ENCODE data around the gene PLCL1.

The PLCL1 gene

GRCh38 chr2:197965756-197966155 is 161.4 kb downstream of the PLCL1 start:
- ATAC-seq: no peak
- TF ChIP-seq ISL1 (CRISPR knock-in tag; IDR thresholded peaks at IDR 0.05) (no peak), ZFP30 (CRISPR knock-in tag; IDR thresholded peaks at IDR 0.05) (no peak), PPARA (CRISPR knock-in tag; IDR thresholded peaks at IDR 0.05; ENCODE audit: borderline replicate concordance) (no peak), ESRRG (CRISPR knock-in tag; IDR thresholded peaks at IDR 0.05) (no peak), SNAI2 (CRISPR knock-in tag; IDR thresholded peaks at IDR 0.05) (no peak)
- TF ChIP-seq, protein P1, sequence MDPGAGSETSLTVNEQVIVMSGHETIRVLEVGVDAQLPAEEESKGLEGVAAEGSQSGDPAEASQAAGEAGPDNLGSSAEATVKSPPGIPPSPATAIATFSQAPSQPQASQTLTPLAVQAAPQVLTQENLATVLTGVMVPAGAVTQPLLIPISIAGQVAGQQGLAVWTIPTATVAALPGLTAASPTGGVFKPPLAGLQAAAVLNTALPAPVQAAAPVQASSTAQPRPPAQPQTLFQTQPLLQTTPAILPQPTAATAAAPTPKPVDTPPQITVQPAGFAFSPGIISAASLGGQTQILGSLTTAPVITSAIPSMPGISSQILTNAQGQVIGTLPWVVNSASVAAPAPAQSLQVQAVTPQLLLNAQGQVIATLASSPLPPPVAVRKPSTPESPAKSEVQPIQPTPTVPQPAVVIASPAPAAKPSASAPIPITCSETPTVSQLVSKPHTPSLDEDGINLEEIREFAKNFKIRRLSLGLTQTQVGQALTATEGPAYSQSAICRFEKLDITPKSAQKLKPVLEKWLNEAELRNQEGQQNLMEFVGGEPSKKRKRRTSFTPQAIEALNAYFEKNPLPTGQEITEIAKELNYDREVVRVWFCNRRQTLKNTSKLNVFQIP (CRISPR knock-in tag; IDR thresholded peaks at IDR 0.05; ENCODE audit: borderline replicate concordance, low read depth): no peak
- TF ChIP-seq, protein P2, sequence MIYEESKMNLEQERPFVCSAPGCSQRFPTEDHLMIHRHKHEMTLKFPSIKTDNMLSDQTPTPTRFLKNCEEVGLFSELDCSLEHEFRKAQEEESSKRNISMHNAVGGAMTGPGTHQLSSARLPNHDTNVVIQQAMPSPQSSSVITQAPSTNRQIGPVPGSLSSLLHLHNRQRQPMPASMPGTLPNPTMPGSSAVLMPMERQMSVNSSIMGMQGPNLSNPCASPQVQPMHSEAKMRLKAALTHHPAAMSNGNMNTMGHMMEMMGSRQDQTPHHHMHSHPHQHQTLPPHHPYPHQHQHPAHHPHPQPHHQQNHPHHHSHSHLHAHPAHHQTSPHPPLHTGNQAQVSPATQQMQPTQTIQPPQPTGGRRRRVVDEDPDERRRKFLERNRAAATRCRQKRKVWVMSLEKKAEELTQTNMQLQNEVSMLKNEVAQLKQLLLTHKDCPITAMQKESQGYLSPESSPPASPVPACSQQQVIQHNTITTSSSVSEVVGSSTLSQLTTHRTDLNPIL (CRISPR knock-in tag; IDR thresholded peaks at IDR 0.05; ENCODE audit: low read depth): no peak

GRCh38 chr2:197969391-197969893 is 165.0 kb downstream of the PLCL1 start:
- peak; percentile 86 for ATAC-seq
- TF ChIP-seq ZNF70 (CRISPR knock-in tag; IDR thresholded peaks at IDR 0.05) (no peak), ISL1 (CRISPR knock-in tag; IDR thresholded peaks at IDR 0.05) (peak; percentile 12; the same call in 1 of the 2 replicates), PPARA (CRISPR knock-in tag; IDR thresholded peaks at IDR 0.05; ENCODE audit: borderline replicate concordance) (no peak)
- TF ChIP-seq, protein P1 (CRISPR knock-in tag; IDR thresholded peaks at IDR 0.05; ENCODE audit: borderline replicate concordance, low read depth): no peak

DNA sequence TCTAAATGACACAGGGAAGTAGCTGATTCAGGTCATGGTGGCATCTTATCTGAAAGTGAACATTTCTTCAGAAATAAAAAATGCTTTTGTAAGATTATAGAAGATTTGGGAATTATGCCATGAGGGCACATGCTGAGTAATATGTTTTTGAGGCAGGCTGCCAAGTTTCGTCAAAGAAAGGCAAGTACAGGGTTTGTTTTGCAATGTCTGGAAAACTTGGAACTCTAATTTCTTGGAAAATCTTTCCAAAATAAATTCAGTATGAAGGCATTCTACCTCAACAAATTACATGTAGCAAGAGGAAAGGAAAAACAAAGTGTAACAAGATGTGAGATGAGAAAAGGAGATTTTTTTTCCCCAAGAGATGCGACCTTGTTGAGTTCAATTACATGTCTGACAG is 167.7 kb downstream of the PLCL1 start:
- TF ChIP-seq, protein P1 (CRISPR knock-in tag; IDR thresholded peaks at IDR 0.05; ENCODE audit: borderline replicate concordance, low read depth): no peak
- TF ChIP-seq PPARA (CRISPR knock-in tag; IDR thresholded peaks at IDR 0.05; ENCODE audit: borderline replicate concordance) (no peak), ISL1 (CRISPR knock-in tag; IDR thresholded peaks at IDR 0.05) (peak; percentile 56; the same call in 1 of the 2 replicates)
- peak; percentile 48 for ATAC-seq

- ATAC-seq: no peak
- TF ChIP-seq ZNF70 (CRISPR knock-in tag; IDR thresholded peaks at IDR 0.05): no peak
Observed at GRCh38 chr2:197972587-197972986, 168.2 kb downstream of the PLCL1 start.

DNA sequence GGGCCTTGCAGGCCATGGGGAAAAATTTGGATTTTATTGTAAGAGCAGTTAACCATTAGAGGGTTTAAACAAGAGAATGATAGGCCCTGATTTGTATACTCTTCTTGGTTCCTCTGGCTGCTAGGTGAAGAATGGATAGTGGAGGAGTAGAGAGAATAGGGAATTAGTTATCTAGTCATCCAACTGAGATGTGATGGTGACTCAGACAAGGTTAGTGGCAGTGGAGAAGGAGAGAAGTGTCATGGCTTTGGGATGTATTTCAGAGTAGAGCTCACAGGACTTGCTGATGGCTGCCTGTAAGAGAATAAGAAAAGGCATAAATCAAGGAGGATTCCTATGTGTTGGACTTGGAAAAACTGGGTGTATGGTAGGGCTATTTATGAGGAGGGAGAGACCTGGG is 169.4 kb downstream of the PLCL1 start:
- ATAC-seq: no peak
- TF ChIP-seq ZNF565 (CRISPR knock-in tag; conservative IDR thresholded peaks at IDR 0.05; ENCODE audit: low read depth) (no peak), CSRNP3 (CRISPR knock-in tag; IDR thresholded peaks at IDR 0.05) (no peak), BACH2 (CRISPR knock-in tag; IDR thresholded peaks at IDR 0.05; ENCODE audit: borderline replicate concordance) (no peak), ZC3H10 (CRISPR knock-in tag; IDR thresholded peaks at IDR 0.05) (no peak), CSDC2 (CRISPR knock-in tag; IDR thresholded peaks at IDR 0.05) (no peak), ISL1 (CRISPR knock-in tag; IDR thresholded peaks at IDR 0.05) (no peak), PPARA (CRISPR knock-in tag; IDR thresholded peaks at IDR 0.05; ENCODE audit: borderline replicate concordance) (no peak), ARNTL (CRISPR knock-in tag; IDR thresholded peaks at IDR 0.05; ENCODE audit: borderline replicate concordance, low read depth) (no peak)
- TF ChIP-seq, protein P3, sequence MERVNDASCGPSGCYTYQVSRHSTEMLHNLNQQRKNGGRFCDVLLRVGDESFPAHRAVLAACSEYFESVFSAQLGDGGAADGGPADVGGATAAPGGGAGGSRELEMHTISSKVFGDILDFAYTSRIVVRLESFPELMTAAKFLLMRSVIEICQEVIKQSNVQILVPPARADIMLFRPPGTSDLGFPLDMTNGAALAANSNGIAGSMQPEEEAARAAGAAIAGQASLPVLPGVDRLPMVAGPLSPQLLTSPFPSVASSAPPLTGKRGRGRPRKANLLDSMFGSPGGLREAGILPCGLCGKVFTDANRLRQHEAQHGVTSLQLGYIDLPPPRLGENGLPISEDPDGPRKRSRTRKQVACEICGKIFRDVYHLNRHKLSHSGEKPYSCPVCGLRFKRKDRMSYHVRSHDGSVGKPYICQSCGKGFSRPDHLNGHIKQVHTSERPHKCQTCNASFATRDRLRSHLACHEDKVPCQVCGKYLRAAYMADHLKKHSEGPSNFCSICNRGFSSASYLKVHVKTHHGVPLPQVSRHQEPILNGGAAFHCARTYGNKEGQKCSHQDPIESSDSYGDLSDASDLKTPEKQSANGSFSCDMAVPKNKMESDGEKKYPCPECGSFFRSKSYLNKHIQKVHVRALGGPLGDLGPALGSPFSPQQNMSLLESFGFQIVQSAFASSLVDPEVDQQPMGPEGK (CRISPR knock-in tag; IDR thresholded peaks at IDR 0.05; ENCODE audit: borderline replicate concordance): no peak
- TF ChIP-seq, protein P4, sequence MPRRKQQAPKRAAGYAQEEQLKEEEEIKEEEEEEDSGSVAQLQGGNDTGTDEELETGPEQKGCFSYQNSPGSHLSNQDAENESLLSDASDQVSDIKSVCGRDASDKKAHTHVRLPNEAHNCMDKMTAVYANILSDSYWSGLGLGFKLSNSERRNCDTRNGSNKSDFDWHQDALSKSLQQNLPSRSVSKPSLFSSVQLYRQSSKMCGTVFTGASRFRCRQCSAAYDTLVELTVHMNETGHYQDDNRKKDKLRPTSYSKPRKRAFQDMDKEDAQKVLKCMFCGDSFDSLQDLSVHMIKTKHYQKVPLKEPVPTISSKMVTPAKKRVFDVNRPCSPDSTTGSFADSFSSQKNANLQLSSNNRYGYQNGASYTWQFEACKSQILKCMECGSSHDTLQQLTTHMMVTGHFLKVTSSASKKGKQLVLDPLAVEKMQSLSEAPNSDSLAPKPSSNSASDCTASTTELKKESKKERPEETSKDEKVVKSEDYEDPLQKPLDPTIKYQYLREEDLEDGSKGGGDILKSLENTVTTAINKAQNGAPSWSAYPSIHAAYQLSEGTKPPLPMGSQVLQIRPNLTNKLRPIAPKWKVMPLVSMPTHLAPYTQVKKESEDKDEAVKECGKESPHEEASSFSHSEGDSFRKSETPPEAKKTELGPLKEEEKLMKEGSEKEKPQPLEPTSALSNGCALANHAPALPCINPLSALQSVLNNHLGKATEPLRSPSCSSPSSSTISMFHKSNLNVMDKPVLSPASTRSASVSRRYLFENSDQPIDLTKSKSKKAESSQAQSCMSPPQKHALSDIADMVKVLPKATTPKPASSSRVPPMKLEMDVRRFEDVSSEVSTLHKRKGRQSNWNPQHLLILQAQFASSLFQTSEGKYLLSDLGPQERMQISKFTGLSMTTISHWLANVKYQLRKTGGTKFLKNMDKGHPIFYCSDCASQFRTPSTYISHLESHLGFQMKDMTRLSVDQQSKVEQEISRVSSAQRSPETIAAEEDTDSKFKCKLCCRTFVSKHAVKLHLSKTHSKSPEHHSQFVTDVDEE (CRISPR knock-in tag; IDR thresholded peaks at IDR 0.05): no peak
- TF ChIP-seq, protein P1 (CRISPR knock-in tag; IDR thresholded peaks at IDR 0.05; ENCODE audit: borderline replicate concordance, low read depth): no peak
- TF ChIP-seq, protein P2 (CRISPR knock-in tag; IDR thresholded peaks at IDR 0.05; ENCODE audit: low read depth): no peak

All from SK-N-SH treated with all-trans-retinoic acid at 6 μM for 48 hours (cell line).